ENCODE data around the gene ANKRD50.

The ANKRD50 gene

DNA sequence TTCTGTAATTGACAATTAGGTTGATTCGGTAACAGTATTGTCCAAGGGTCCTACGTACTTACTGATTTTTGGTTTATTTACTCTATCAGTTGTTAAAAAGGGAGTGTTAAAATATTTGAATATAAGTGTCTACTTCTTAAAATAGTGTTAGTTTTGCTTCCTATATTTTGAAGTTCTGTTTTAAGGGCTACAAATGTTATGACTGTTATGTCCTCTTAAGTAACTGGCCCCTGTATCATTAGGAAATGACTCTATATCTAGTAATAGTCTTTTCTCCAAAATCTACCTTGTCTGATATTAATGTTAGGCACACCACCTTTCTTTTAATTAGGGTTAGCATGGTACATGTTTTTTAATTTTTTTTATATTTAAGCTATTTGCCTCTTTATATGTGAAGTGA lies 30.1 kb downstream of the ANKRD50 start:
- H3K9me3 ChIP-seq (ENCODE audit: control insufficient read depth, insufficient read depth, low read length): no peaks in the 10 kb centered on the region
- peaks cover 23% of the 10 kb centered on the region for H3K36me3 ChIP-seq (ENCODE audit: control insufficient read depth, insufficient read depth, low read length)
- H3K4me1 ChIP-seq (ENCODE audit: control insufficient read depth, insufficient read depth, low read length): peaks cover 22% of the 10 kb centered on the region
- no peak overlapping the region for H3K9ac ChIP-seq (ENCODE audit: low read depth, low read length)
- no peak overlapping the region for H3K27ac ChIP-seq (ENCODE audit: low read depth, low read length)
- H3K27me3 ChIP-seq (ENCODE audit: control insufficient read depth, insufficient read depth, low read length): no peaks in the 10 kb centered on the region
- H3K4me3 ChIP-seq (ENCODE audit: low read depth, low read length): no peak overlapping the region

DNA sequence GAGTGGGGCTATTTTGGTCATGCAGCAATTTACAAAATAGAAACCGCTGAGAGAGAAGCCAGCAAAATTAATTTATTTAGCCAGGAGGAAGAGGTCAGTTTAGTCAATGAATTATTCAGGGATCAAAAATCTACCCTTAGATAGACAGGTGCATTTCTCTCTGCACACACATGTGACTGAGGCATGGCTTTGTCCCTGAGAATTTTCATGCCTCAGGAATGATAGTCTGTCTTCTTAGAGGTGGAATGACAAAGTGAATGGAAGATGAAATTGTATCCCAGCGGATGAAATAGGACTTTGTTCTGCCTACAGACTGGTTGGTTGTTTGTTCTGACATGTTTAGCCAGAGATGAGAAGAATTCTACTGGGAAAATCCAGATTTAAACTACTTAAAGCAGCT lies 46.0 kb downstream of the ANKRD50 start:
- no peaks in the 10 kb centered on the region for H3K4me1 ChIP-seq (ENCODE audit: control insufficient read depth, insufficient read depth, low read length)
- H3K9me3 ChIP-seq (ENCODE audit: control insufficient read depth, insufficient read depth, low read length): no peaks in the 10 kb centered on the region; the same call in 1 of the 2 replicates
- H3K36me3 ChIP-seq (ENCODE audit: control insufficient read depth, insufficient read depth, low read length): peaks cover 49% of the 10 kb centered on the region
- no peaks in the 10 kb centered on the region for H3K27me3 ChIP-seq (ENCODE audit: control insufficient read depth, insufficient read depth, low read length)
- no peak overlapping the region for H3K27ac ChIP-seq (ENCODE audit: low read depth, low read length)
- H3K4me3 ChIP-seq (ENCODE audit: low read depth, low read length): no peak overlapping the region
- H3K9ac ChIP-seq (ENCODE audit: low read depth, low read length): no peak overlapping the region

DNA sequence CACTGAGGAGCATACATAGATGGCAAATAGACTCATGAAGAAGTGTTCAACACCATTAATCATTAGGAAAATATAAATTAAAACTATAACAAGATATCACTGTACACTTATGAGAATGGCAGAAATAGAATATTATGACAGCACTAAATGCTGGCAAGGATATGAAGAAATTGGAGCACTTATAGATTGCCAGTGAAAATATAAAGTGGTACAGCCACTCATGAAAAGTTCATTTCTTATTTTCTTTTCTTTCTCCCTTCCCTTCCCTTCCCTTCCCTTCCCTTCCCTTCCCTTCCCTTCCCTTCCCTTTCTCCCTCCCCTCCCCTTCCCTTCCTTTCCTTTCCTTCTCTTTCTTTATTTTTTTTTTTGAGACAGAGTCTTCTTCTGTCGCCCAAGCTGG lies 53.7 kb downstream of the ANKRD50 start:
- no peak overlapping the region for H3K4me3 ChIP-seq (ENCODE audit: low read depth, low read length)
- H3K27me3 ChIP-seq (ENCODE audit: control insufficient read depth, insufficient read depth, low read length): no peaks in the 10 kb centered on the region
- H3K9me3 ChIP-seq (ENCODE audit: control insufficient read depth, insufficient read depth, low read length): no peaks in the 10 kb centered on the region
- no peak overlapping the region for H3K27ac ChIP-seq (ENCODE audit: low read depth, low read length)
- H3K36me3 ChIP-seq (ENCODE audit: control insufficient read depth, insufficient read depth, low read length): no peaks in the 10 kb centered on the region
- no peaks in the 10 kb centered on the region for H3K4me1 ChIP-seq (ENCODE audit: control insufficient read depth, insufficient read depth, low read length)
- no peak overlapping the region for H3K9ac ChIP-seq (ENCODE audit: low read depth, low read length)

DNA sequence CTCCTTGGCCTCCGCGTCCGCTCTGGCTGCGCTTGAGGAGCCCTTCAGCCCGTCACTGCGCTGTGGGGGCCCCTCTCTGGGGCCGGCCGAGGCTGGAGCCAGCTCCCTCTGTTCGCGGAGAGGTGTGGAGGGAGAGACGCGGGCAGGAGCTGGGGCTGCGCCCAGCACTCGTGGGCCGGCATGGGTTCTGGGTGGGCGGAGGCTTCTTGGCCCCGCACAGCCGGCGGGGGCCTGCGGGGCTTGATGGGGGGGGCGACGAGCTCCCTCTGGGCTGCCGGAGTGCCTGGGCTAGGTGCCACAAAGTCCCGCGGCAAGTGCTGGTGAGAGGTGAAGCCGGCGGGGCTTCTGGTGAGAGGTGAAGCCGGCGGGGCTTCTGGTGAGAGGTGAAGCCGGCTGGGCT lies 61.9 kb downstream of the ANKRD50 start:
- H3K4me3 ChIP-seq (ENCODE audit: low read depth, low read length): no peak overlapping the region
- H3K27me3 ChIP-seq (ENCODE audit: control insufficient read depth, insufficient read depth, low read length): no peaks in the 10 kb centered on the region
- H3K9ac ChIP-seq (ENCODE audit: low read depth, low read length): no peak overlapping the region
- H3K36me3 ChIP-seq (ENCODE audit: control insufficient read depth, insufficient read depth, low read length): no peaks in the 10 kb centered on the region
- no peaks in the 10 kb centered on the region for H3K9me3 ChIP-seq (ENCODE audit: control insufficient read depth, insufficient read depth, low read length)
- no peak overlapping the region for H3K27ac ChIP-seq (ENCODE audit: low read depth, low read length)
- no peaks in the 10 kb centered on the region; the same call in 1 of the 2 replicates for H3K4me1 ChIP-seq (ENCODE audit: control insufficient read depth, insufficient read depth, low read length)

DNA sequence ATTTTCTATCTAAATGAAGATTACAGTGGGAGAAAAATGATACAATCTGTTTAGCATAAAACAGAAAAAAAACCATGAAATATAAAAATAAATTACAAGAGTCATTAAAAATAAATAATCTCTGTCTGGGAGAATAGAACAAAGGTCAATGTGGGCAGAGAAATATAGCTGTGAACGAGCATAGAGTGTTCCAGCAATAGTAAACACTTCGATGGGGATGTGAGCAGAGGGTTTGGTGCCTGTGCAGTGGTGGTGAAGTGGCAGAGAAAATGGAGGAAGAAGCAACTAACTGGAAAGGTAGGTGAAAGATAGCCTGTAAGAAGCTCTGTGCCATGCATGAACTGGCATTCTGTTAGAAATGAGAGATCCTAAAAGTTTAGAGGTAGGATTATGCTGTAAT lies 64.9 kb downstream of the ANKRD50 start:
- no peaks in the 10 kb centered on the region for H3K9me3 ChIP-seq (ENCODE audit: control insufficient read depth, insufficient read depth, low read length)
- H3K9ac ChIP-seq (ENCODE audit: low read depth, low read length): no peak overlapping the region
- H3K27ac ChIP-seq (ENCODE audit: low read depth, low read length): no peak overlapping the region
- no peak overlapping the region for H3K4me3 ChIP-seq (ENCODE audit: low read depth, low read length)
- peaks cover 9% of the 10 kb centered on the region for H3K4me1 ChIP-seq (ENCODE audit: control insufficient read depth, insufficient read depth, low read length)
- H3K36me3 ChIP-seq (ENCODE audit: control insufficient read depth, insufficient read depth, low read length): no peaks in the 10 kb centered on the region
- no peaks in the 10 kb centered on the region for H3K27me3 ChIP-seq (ENCODE audit: control insufficient read depth, insufficient read depth, low read length)

DNA sequence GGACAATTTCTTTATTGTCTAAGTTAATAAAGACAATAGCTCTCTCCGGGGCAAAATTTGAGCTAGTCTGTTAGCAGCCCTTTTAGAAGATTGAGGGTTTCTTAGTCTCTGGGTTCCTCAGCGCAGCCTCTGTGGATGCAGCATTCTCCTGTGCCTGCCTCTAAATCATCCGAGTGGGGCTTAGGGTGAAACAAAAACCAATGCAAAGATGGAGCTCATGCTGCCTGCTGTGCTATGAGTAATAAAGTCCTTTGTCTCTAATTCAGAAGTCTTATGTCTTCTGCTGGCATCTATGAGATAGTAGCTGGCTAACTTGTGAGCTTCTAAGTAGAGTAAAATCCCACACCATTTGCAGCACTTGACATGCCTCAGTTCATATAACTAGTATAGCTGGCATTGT lies 67.9 kb downstream of the ANKRD50 start:
- Histone ChIP-seq H3K9ac (ENCODE audit: low read depth, low read length) (no peak overlapping the region), H3K9me3 (ENCODE audit: control insufficient read depth, insufficient read depth, low read length) (no peaks in the 10 kb centered on the region), H3K36me3 (ENCODE audit: control insufficient read depth, insufficient read depth, low read length) (no peaks in the 10 kb centered on the region), H3K27me3 (ENCODE audit: control insufficient read depth, insufficient read depth, low read length) (no peaks in the 10 kb centered on the region), H3K27ac (ENCODE audit: low read depth, low read length) (no peak overlapping the region), H3K4me1 (ENCODE audit: control insufficient read depth, insufficient read depth, low read length) (peaks cover 25% of the 10 kb centered on the region), H3K4me3 (ENCODE audit: low read depth, low read length) (no peak overlapping the region)

DNA sequence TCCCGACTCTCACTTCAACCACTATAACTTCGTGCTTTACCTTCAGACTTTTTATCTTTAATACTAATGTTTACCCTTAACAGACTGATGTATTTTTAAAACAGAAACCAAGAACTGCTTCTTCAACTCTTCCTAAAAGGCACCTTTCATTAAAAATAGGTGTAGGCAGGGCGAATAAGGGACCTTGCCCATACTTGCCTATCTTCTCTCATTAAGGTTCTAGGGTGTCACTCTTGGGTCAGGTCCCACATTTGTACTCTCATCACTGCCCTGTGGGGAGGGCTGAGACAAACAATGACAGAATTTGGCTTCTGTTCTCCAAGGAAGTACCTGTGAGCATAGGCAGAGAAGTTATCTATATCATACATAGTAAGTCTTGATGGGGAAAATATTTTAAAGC lies 69.7 kb downstream of the ANKRD50 start:
- no peak overlapping the region for H3K9ac ChIP-seq (ENCODE audit: low read depth, low read length)
- H3K27ac ChIP-seq (ENCODE audit: low read depth, low read length): no peak overlapping the region
- no peaks in the 10 kb centered on the region for H3K9me3 ChIP-seq (ENCODE audit: control insufficient read depth, insufficient read depth, low read length)
- no peaks in the 10 kb centered on the region for H3K36me3 ChIP-seq (ENCODE audit: control insufficient read depth, insufficient read depth, low read length)
- peaks cover 25% of the 10 kb centered on the region for H3K4me1 ChIP-seq (ENCODE audit: control insufficient read depth, insufficient read depth, low read length)
- H3K4me3 ChIP-seq (ENCODE audit: low read depth, low read length): no peak overlapping the region
- H3K27me3 ChIP-seq (ENCODE audit: control insufficient read depth, insufficient read depth, low read length): no peaks in the 10 kb centered on the region

DNA sequence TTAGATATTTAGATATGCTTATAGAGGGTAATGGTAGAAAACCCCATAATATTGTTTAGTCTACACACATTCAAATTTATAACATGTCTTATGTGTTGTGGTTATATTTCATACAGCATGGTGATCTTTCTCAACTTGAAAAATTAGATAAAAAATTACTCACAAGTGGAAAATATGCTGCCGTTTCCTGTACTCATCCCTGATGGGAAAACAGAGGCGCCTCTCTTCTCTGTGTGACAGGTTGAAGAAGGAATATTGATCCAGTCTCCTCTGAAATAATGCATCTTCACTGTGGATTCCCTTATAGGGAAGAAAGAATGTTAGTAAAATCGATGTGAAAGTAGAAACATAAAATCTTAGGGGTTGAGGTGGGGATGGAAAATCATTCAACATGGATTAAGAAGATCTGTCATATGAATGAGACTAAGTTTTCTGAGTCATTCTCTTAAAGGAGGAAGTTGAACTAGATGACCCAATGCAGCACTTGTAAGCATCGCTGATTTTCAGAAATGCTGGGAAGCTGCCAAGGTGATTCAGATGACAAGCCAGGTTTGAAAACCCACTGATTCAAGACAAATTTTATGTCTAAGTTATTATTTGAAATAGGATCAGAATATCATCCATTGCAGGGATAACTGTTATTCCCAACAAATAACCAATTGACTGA lies 70.7 kb downstream of the ANKRD50 start:
- Histone ChIP-seq H3K9ac (ENCODE audit: low read depth, low read length) (no peak overlapping the region), H3K27ac (ENCODE audit: low read depth, low read length) (peak overlapping the region; percentile 46), H3K36me3 (ENCODE audit: control insufficient read depth, insufficient read depth, low read length) (no peaks in the 10 kb centered on the region)

DNA sequence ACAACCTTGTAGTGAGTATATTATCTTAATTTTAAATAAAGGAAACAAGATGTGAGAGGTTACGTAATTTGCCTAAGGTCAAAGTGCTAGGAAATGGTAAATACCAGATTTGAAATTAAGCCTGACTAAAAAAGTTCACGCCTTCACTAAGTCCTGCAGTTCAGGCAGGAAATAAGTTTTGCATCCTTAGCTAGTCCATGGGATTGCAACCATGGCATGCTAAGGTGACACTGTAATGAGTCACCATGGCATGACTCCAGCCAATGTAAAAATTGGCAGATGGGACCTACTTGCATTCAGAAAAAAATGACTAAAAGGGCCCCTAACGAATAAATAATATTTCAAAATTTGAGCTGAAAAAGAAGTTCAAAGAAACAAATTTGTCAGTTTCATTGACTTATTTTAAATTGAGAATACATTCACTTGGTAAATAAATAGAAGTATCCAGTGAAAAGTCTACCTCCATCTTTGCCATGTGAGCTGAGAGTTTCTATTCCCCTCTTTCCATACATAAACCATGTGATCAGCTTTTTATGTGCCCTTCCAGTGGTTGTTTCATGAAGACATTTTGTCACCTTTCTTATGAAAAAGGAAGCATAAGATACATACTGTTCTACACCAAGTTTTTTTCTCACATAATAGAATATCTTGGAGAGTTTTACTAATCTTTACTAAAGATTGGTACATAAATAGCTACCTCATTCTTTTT lies 72.4 kb downstream of the ANKRD50 start:
- Histone ChIP-seq H3K4me1 (ENCODE audit: control insufficient read depth, insufficient read depth, low read length) (peaks cover 45% of the 10 kb centered on the region), H3K27me3 (ENCODE audit: control insufficient read depth, insufficient read depth, low read length) (no peaks in the 10 kb centered on the region), H3K36me3 (ENCODE audit: control insufficient read depth, insufficient read depth, low read length) (no peaks in the 10 kb centered on the region), H3K9ac (ENCODE audit: low read depth, low read length) (no peak overlapping the region), H3K4me3 (ENCODE audit: low read depth, low read length) (no peak overlapping the region), H3K9me3 (ENCODE audit: control insufficient read depth, insufficient read depth, low read length) (no peaks in the 10 kb centered on the region), H3K27ac (ENCODE audit: low read depth, low read length) (no peak overlapping the region)

More for the DNA sequence above, 70.7 kb downstream of the ANKRD50 start:
- peaks cover 29% of the 10 kb centered on the region for H3K4me1 ChIP-seq (ENCODE audit: control insufficient read depth, insufficient read depth, low read length)
- no peak overlapping the region for H3K4me3 ChIP-seq (ENCODE audit: low read depth, low read length)
- no peaks in the 10 kb centered on the region for H3K27me3 ChIP-seq (ENCODE audit: control insufficient read depth, insufficient read depth, low read length)
- H3K9me3 ChIP-seq (ENCODE audit: control insufficient read depth, insufficient read depth, low read length): no peaks in the 10 kb centered on the region

DNA sequence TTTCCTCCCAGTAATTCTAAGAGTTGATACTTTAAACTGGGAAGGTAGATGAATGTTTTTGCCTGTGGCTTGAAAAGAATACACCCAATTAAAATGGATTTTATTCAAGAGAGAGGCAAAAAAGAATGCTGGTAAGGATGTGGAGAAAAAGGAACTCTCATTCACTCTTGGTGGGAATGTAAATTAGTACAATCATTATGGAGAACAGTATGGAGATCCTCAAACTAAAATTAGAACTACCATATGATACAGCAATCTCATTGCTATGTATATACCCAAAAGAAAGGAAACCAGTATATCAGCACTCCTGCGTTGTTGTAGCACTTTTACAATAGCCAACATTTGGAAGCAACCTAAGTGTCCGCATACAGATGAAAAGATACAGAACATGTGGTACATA lies 75.2 kb downstream of the ANKRD50 start:
- Histone ChIP-seq H3K4me3 (ENCODE audit: low read depth, low read length) (no peak overlapping the region), H3K9me3 (ENCODE audit: control insufficient read depth, insufficient read depth, low read length) (no peaks in the 10 kb centered on the region), H3K9ac (ENCODE audit: low read depth, low read length) (no peak overlapping the region), H3K4me1 (ENCODE audit: control insufficient read depth, insufficient read depth, low read length) (peaks cover 51% of the 10 kb centered on the region), H3K27ac (ENCODE audit: low read depth, low read length) (peak overlapping the region; percentile 58), H3K27me3 (ENCODE audit: control insufficient read depth, insufficient read depth, low read length) (no peaks in the 10 kb centered on the region), H3K36me3 (ENCODE audit: control insufficient read depth, insufficient read depth, low read length) (no peaks in the 10 kb centered on the region)

DNA sequence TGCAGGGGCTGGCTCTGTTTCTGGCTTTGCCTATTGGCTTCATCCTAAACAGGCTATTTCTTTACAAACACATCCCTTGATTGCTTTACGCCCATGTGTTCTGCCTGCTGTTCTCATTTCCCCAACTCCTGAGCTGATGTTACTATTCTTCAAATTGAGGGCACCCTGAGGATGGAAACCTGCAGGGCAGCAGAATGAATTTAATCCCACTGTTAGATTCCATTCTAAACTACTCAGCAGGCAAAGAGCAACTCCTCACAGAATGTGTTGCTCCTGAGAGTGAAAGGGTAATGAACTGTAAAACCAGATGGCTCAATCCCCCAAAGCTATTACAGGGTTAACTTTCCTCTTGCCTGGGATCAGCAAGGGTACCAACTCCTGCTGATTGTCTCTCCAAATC lies 75.7 kb downstream of the ANKRD50 start:
- Histone ChIP-seq H3K27ac (ENCODE audit: low read depth, low read length) (peak overlapping the region; percentile 58), H3K9me3 (ENCODE audit: control insufficient read depth, insufficient read depth, low read length) (no peaks in the 10 kb centered on the region), H3K9ac (ENCODE audit: low read depth, low read length) (no peak overlapping the region), H3K4me1 (ENCODE audit: control insufficient read depth, insufficient read depth, low read length) (peaks cover 46% of the 10 kb centered on the region), H3K4me3 (ENCODE audit: low read depth, low read length) (no peak overlapping the region), H3K27me3 (ENCODE audit: control insufficient read depth, insufficient read depth, low read length) (no peaks in the 10 kb centered on the region), H3K36me3 (ENCODE audit: control insufficient read depth, insufficient read depth, low read length) (no peaks in the 10 kb centered on the region)

All from HUES48 (cell line).